Neural cell (in vitro differentiated cells): ENCODE results near the gene DNMT3A. TPM values are rescaled to one million over a fixed set of nuclear protein-coding genes. Genes with fewer than 3 reads are reported as not detected.

Source experiments
- H2AFZ ChIP-seq: fragments of 200-600, 300-800 bp; sonication (generic), shearing (Covaris generic); 2 replicates; pipeline ENCODE4 v1.6.0; 2014; ENCODE audit warnings: low read depth, mild to moderate bottlenecking, antibody characterized with exemption, low read length, moderate library complexity
- H3F3A ChIP-seq: fragments of 200-600 bp; shearing (Covaris generic); 2 replicates; pipeline ENCODE4 v1.6.1; 2016; ENCODE audit warnings: mild to moderate bottlenecking, moderate library complexity, mixed read lengths, antibody characterized with exemption, low read length; ENCODE audit not compliant: insufficient read depth, poor library complexity, severe bottlenecking
- H3K27ac ChIP-seq: fragments of 200-600, 300-800 bp; sonication (generic), shearing (Covaris generic); 2 replicates; pipeline ENCODE4 v1.5.1; 2014; ENCODE audit warnings: mild to moderate bottlenecking, low read length, moderate library complexity
- H3K27me3 ChIP-seq: fragments of 300-800, 200-600 bp; sonication (generic), shearing (Covaris generic); 2 replicates; pipeline ENCODE4 v1.6.0; 2014; ENCODE audit warnings: mild to moderate bottlenecking, low read depth, low read length, moderate library complexity; ENCODE audit not compliant: insufficient read depth
- H3K36me3 ChIP-seq: fragments of 300-800, 200-600 bp; sonication (generic), shearing (Covaris generic); 2 replicates; pipeline ENCODE4 v1.5.1; 2014; ENCODE audit warnings: mild to moderate bottlenecking, antibody characterized with exemption, low read length, moderate library complexity; ENCODE audit not compliant: insufficient read depth
- H3K4me2 ChIP-seq: fragments of 300-800, 200-600 bp; sonication (generic), shearing (Covaris generic); 2 replicates; pipeline ENCODE4 v1.6.0; 2014; ENCODE audit warnings: mild to moderate bottlenecking, low read length
- H3K4me3 ChIP-seq: fragments of 300-800, 200-600 bp; sonication (generic), shearing (Covaris generic); 2 replicates; pipeline ENCODE4 v1.5.1; 2014; ENCODE audit warnings: mild to moderate bottlenecking, low read length, moderate library complexity
- H3K79me2 ChIP-seq: fragments of 200-600 bp; shearing (Covaris generic); replicated peaks from 2 replicates; pipeline ENCODE4 v1.6.0; 2014; ENCODE audit warnings: mild to moderate bottlenecking, low read length, moderate library complexity; ENCODE audit not compliant: insufficient read depth
- H3K9ac ChIP-seq: fragments of 300-800, 200-600 bp; sonication (generic), shearing (Covaris generic); 2 replicates; pipeline ENCODE4 v1.6.1; 2016; ENCODE audit warnings: mild to moderate bottlenecking, low read length, mixed read lengths
- H3K9me2 ChIP-seq: fragments of 200-600 bp; shearing (Covaris generic); 2 replicates; pipeline ENCODE4 v1.6.1; 2016; ENCODE audit warnings: mild to moderate bottlenecking, low read length, mixed read lengths; ENCODE audit not compliant: insufficient read depth
- H3K9me3 ChIP-seq: fragments of 200-600, 300-800 bp; sonication (generic), shearing (Covaris generic); 2 replicates; pipeline ENCODE4 v1.6.1; 2016; ENCODE audit warnings: mild to moderate bottlenecking, mixed run types, low read length, moderate library complexity, mixed read lengths
- H4K20me1 ChIP-seq: fragments of 200-600 bp; shearing (Covaris generic); 2 replicates; pipeline ENCODE4 v1.6.1; 2016; ENCODE audit warnings: mild to moderate bottlenecking, mixed run types; ENCODE audit not compliant: insufficient read depth
- EP300 ChIP-seq: fragments of 450-650 bp; conservative IDR thresholded peaks from 2 replicates; pipeline ENCODE4 v1.6.1; 2014; ENCODE audit warnings: antibody characterized with exemption, mild to moderate bottlenecking, moderate library complexity; ENCODE audit not compliant: poor library complexity, severe bottlenecking
- EZH2 ChIP-seq: fragments of 200-600, 300-800 bp; shearing (Covaris generic), sonication (generic); IDR thresholded peaks from 2 replicates; pipeline ENCODE4 v1.6.1; 2014; ENCODE audit warnings: antibody characterized with exemption, low read length, borderline replicate concordance, mild to moderate bottlenecking; ENCODE audit not compliant: insufficient read depth, poor library complexity, severe bottlenecking
- MXI1 ChIP-seq: fragments of 450-650 bp; conservative IDR thresholded peaks from 2 replicates; pipeline ENCODE4 v1.6.1; 2014; ENCODE audit warnings: antibody characterized with exemption, mild to moderate bottlenecking; ENCODE audit not compliant: poor library complexity, severe bottlenecking
- POLR2AphosphoS5 ChIP-seq: IDR thresholded peaks from 2 replicates; pipeline ENCODE4 v1.6.1; 2012
- RAD21 ChIP-seq: fragments of 450-650 bp; conservative IDR thresholded peaks from 2 replicates; pipeline ENCODE4 v1.6.1; 2014; ENCODE audit warnings: antibody characterized with exemption, mild to moderate bottlenecking, moderate library complexity
- SMC3 ChIP-seq: fragments of 450-650 bp; conservative IDR thresholded peaks from 2 replicates; pipeline ENCODE4 v1.6.1; 2014; ENCODE audit warnings: antibody characterized with exemption, mild to moderate bottlenecking, moderate library complexity; ENCODE audit not compliant: poor library complexity
- TAF1 ChIP-seq: IDR thresholded peaks from 2 replicates; pipeline ENCODE4 v1.6.1; 2012; ENCODE audit warnings: low read depth
- polyA plus RNA-seq: library from polyadenylated mRNA; depleted of rRNA; stranded (reverse); fragments of >200 nt; gene quantifications from 2 replicates; pipeline ENCODE4 v1.2.3, GENCODE V29; 2014
- TF ChIP-seq, protein P1 (sequence below): IDR thresholded peaks from 2 replicates; pipeline ENCODE4 v1.6.1; 2012; ENCODE audit warnings: borderline replicate concordance
- TF ChIP-seq, protein P2 (sequence below): fragments of 450-650 bp; IDR thresholded peaks from 2 replicates; pipeline ENCODE4 v1.5.1; 2014; ENCODE audit warnings: antibody characterized with exemption, mild to moderate bottlenecking, moderate library complexity; ENCODE audit not compliant: poor library complexity, severe bottlenecking

DNMT3A gene
- polyA plus RNA-seq, 1 donor from 2014 or later: 33.0 TPM

DNA sequence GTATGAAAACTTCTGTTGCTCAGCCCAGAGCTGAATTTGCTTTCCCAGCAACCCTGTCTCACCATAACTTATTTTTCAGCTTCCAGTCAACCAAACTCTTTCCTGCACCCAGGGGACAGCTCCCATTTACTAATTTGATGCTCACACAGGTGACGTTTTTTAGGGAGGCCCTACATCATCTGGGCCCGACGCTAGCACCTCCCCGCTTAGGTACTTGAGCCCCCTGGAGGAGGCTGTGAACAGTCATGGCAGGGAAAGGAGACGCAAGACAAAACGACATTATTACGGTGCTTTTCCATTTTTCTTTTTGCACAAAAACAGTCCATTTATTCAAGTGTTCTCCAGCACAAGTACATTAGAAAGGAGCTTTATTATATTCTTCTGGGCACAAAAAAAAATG is 114.1 kb downstream of the DNMT3A start:
- Histone ChIP-seq H4K20me1 (no peaks in the 10 kb centered on the region), H3K4me3 (no peak overlapping the region), H3K36me3 (no peaks in the 10 kb centered on the region), H3K27ac (no peak overlapping the region), H3K9me2 (no peaks in the 10 kb centered on the region), H2AFZ (no peak overlapping the region), H3K27me3 (no peaks in the 10 kb centered on the region), H3K9ac (no peak overlapping the region), H3F3A (no peaks in the 10 kb centered on the region), H3K79me2 (no peaks in the 10 kb centered on the region), H3K4me2 (no peak overlapping the region), H3K9me3 (no peaks in the 10 kb centered on the region)
- TF ChIP-seq RAD21 (no peak), MXI1 (no peak), EZH2 (no peak), EP300 (no peak), POLR2AphosphoS5 (no peak), TAF1 (no peak), SMC3 (no peak)
- TF ChIP-seq, protein P1, sequence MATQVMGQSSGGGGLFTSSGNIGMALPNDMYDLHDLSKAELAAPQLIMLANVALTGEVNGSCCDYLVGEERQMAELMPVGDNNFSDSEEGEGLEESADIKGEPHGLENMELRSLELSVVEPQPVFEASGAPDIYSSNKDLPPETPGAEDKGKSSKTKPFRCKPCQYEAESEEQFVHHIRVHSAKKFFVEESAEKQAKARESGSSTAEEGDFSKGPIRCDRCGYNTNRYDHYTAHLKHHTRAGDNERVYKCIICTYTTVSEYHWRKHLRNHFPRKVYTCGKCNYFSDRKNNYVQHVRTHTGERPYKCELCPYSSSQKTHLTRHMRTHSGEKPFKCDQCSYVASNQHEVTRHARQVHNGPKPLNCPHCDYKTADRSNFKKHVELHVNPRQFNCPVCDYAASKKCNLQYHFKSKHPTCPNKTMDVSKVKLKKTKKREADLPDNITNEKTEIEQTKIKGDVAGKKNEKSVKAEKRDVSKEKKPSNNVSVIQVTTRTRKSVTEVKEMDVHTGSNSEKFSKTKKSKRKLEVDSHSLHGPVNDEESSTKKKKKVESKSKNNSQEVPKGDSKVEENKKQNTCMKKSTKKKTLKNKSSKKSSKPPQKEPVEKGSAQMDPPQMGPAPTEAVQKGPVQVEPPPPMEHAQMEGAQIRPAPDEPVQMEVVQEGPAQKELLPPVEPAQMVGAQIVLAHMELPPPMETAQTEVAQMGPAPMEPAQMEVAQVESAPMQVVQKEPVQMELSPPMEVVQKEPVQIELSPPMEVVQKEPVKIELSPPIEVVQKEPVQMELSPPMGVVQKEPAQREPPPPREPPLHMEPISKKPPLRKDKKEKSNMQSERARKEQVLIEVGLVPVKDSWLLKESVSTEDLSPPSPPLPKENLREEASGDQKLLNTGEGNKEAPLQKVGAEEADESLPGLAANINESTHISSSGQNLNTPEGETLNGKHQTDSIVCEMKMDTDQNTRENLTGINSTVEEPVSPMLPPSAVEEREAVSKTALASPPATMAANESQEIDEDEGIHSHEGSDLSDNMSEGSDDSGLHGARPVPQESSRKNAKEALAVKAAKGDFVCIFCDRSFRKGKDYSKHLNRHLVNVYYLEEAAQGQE: no peak
- TF ChIP-seq, protein P2, sequence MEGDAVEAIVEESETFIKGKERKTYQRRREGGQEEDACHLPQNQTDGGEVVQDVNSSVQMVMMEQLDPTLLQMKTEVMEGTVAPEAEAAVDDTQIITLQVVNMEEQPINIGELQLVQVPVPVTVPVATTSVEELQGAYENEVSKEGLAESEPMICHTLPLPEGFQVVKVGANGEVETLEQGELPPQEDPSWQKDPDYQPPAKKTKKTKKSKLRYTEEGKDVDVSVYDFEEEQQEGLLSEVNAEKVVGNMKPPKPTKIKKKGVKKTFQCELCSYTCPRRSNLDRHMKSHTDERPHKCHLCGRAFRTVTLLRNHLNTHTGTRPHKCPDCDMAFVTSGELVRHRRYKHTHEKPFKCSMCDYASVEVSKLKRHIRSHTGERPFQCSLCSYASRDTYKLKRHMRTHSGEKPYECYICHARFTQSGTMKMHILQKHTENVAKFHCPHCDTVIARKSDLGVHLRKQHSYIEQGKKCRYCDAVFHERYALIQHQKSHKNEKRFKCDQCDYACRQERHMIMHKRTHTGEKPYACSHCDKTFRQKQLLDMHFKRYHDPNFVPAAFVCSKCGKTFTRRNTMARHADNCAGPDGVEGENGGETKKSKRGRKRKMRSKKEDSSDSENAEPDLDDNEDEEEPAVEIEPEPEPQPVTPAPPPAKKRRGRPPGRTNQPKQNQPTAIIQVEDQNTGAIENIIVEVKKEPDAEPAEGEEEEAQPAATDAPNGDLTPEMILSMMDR: no peak

DNA sequence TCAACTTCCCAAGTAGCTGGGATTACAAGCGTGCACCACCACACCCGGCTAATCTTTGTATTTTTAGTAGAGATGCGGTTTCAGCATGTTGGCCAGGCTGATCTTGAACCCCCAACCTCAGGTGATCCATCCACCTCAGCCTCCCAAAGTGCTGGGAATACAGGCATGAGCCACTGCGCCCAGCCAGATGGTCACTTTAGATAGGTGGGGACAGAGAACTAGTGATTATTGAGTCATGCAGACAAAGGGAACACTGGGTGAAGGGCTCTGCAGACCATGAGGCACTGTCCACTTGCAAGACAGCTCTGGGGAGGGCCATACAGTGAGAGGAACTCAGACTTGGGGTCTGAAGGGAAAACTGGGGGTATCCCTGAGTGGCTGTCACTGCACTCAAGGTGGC is 114.9 kb downstream of the DNMT3A start:
- no peaks in the 10 kb centered on the region for H3K9me3 ChIP-seq

More for the DNA sequence above, 114.9 kb downstream of the DNMT3A start:
- TF ChIP-seq, protein P2: no peak
- TF ChIP-seq MXI1 (no peak), EP300 (no peak), EZH2 (no peak), RAD21 (no peak), SMC3 (no peak), POLR2AphosphoS5 (no peak), TAF1 (no peak)
- TF ChIP-seq, protein P1: no peak
- no peak overlapping the region for H3K27ac ChIP-seq
- no peaks in the 10 kb centered on the region for H3F3A ChIP-seq
- H4K20me1 ChIP-seq: no peaks in the 10 kb centered on the region
- no peak overlapping the region for H3K4me2 ChIP-seq
- H3K9me2 ChIP-seq: no peaks in the 10 kb centered on the region
- H3K36me3 ChIP-seq: no peaks in the 10 kb centered on the region
- H3K4me3 ChIP-seq: no peak overlapping the region
- no peak overlapping the region for H2AFZ ChIP-seq
- no peaks in the 10 kb centered on the region for H3K27me3 ChIP-seq
- no peaks in the 10 kb centered on the region for H3K79me2 ChIP-seq
- H3K9ac ChIP-seq: no peak overlapping the region
